ENCODE data around the gene WWOX. TPM values are rescaled to one million over a fixed set of nuclear protein-coding genes. Genes with fewer than 3 reads are reported as not detected.

Gene WWOX
- polyA plus RNA-seq, 1 donor from 2014 or later = 25.6 TPM

DNA sequence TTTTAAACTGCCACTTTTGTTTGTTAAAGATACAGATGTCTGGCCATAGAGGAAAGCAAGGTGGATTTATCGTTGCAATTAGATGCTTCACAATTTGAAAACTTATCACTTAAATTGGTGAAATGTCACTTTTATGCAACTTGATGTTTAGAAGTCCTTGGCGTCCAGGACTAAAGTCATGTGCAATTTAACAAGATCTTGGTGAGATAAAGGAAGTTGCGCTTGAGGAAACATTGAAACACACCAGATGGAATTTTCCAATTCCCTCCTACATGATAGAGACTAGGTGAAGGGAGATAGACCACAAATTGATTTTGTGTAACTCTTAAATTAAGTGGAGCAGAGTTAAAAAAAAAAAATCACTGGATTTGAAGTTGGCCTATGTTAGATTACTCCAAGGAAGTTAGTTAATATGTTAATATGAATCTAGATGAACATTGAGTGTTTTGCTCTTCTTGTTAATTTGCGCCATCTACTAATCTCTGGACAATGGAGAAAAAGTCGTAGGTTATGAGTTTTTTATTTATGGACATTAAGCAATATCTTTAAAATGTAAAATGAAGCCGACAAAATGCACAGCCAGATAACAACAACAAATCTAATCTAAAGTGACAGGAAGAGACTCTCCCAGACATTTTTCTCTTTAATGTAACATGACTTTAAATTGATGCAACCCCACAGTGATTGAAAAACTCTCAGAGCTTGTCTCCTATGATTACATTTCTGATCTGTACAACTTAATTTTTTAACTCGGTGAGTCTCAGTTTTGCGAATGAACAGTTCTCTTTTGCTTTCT, 119.6 kb downstream of the WWOX start:
- no peak overlapping the region for H3K4me3 ChIP-seq (ENCODE audit: low read length)
- H3K9ac ChIP-seq (ENCODE audit: low read length) = no peak overlapping the region
- no peaks in the 10 kb centered on the region for H4K20me1 ChIP-seq (ENCODE audit: insufficient read depth)
- H3K27ac ChIP-seq (ENCODE audit: low read length) = no peak overlapping the region
- TF ChIP-seq EP300 (conservative IDR thresholded peaks at IDR 0.05; ENCODE audit: poor library complexity, severe bottlenecking) (no peak), MXI1 (conservative IDR thresholded peaks at IDR 0.05; ENCODE audit: poor library complexity, severe bottlenecking) (no peak), POLR2AphosphoS5 (IDR thresholded peaks at IDR 0.05) (no peak), RAD21 (conservative IDR thresholded peaks at IDR 0.05) (no peak), SMC3 (conservative IDR thresholded peaks at IDR 0.05; ENCODE audit: poor library complexity) (no peak), EZH2 (IDR thresholded peaks at IDR 0.05; ENCODE audit: borderline replicate concordance, insufficient read depth, low read length, poor library complexity, severe bottlenecking) (no peak)
- TF ChIP-seq, protein P1, sequence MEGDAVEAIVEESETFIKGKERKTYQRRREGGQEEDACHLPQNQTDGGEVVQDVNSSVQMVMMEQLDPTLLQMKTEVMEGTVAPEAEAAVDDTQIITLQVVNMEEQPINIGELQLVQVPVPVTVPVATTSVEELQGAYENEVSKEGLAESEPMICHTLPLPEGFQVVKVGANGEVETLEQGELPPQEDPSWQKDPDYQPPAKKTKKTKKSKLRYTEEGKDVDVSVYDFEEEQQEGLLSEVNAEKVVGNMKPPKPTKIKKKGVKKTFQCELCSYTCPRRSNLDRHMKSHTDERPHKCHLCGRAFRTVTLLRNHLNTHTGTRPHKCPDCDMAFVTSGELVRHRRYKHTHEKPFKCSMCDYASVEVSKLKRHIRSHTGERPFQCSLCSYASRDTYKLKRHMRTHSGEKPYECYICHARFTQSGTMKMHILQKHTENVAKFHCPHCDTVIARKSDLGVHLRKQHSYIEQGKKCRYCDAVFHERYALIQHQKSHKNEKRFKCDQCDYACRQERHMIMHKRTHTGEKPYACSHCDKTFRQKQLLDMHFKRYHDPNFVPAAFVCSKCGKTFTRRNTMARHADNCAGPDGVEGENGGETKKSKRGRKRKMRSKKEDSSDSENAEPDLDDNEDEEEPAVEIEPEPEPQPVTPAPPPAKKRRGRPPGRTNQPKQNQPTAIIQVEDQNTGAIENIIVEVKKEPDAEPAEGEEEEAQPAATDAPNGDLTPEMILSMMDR (IDR thresholded peaks at IDR 0.05; ENCODE audit: poor library complexity, severe bottlenecking) = no peak
- TF ChIP-seq, protein P2, sequence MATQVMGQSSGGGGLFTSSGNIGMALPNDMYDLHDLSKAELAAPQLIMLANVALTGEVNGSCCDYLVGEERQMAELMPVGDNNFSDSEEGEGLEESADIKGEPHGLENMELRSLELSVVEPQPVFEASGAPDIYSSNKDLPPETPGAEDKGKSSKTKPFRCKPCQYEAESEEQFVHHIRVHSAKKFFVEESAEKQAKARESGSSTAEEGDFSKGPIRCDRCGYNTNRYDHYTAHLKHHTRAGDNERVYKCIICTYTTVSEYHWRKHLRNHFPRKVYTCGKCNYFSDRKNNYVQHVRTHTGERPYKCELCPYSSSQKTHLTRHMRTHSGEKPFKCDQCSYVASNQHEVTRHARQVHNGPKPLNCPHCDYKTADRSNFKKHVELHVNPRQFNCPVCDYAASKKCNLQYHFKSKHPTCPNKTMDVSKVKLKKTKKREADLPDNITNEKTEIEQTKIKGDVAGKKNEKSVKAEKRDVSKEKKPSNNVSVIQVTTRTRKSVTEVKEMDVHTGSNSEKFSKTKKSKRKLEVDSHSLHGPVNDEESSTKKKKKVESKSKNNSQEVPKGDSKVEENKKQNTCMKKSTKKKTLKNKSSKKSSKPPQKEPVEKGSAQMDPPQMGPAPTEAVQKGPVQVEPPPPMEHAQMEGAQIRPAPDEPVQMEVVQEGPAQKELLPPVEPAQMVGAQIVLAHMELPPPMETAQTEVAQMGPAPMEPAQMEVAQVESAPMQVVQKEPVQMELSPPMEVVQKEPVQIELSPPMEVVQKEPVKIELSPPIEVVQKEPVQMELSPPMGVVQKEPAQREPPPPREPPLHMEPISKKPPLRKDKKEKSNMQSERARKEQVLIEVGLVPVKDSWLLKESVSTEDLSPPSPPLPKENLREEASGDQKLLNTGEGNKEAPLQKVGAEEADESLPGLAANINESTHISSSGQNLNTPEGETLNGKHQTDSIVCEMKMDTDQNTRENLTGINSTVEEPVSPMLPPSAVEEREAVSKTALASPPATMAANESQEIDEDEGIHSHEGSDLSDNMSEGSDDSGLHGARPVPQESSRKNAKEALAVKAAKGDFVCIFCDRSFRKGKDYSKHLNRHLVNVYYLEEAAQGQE (IDR thresholded peaks at IDR 0.05; ENCODE audit: borderline replicate concordance) = no peak
- H3K36me3 ChIP-seq (ENCODE audit: insufficient read depth, low read length) = no peaks in the 10 kb centered on the region
- no peaks in the 10 kb centered on the region for H3K9me2 ChIP-seq (ENCODE audit: insufficient read depth, low read length)
- no peak overlapping the region for H3K4me2 ChIP-seq (ENCODE audit: low read length)
- no peaks in the 10 kb centered on the region for H3K27me3 ChIP-seq (ENCODE audit: insufficient read depth, low read depth, low read length)
- no peaks in the 10 kb centered on the region for H3K9me3 ChIP-seq (ENCODE audit: low read length)
- no peaks in the 10 kb centered on the region for H3K79me2 ChIP-seq (replicated peaks; ENCODE audit: insufficient read depth, low read length)
- H2AFZ ChIP-seq (ENCODE audit: low read depth, low read length) = no peak overlapping the region
- H3F3A ChIP-seq (ENCODE audit: insufficient read depth, low read length, poor library complexity, severe bottlenecking) = no peaks in the 10 kb centered on the region

DNA sequence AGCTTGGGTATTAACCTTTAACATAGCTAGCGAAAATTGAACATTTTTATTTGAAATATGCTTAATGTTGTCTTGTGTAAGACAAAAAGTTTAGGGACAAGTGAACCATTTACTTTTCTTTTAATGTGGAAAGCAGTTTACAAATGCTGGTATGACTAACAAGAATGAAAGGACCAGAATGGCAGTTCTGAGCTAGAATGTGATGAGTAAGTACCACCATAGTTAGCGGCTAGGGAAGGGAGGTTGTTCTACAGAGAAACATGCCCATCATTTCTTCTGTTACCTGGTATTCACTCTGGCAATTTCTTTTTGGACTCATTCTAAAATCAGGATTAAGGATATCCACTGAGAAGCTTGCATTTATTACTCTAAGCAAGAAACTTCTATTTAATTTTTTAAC, 121.1 kb downstream of the WWOX start:
- H3F3A ChIP-seq (ENCODE audit: insufficient read depth, low read length, poor library complexity, severe bottlenecking) = no peaks in the 10 kb centered on the region
- no peaks in the 10 kb centered on the region for H3K9me3 ChIP-seq (ENCODE audit: low read length)
- no peak overlapping the region for H2AFZ ChIP-seq (ENCODE audit: low read depth, low read length)
- H3K4me2 ChIP-seq (ENCODE audit: low read length) = no peak overlapping the region
- H3K9me2 ChIP-seq (ENCODE audit: insufficient read depth, low read length) = no peaks in the 10 kb centered on the region
- H4K20me1 ChIP-seq (ENCODE audit: insufficient read depth) = no peaks in the 10 kb centered on the region
- no peak overlapping the region for H3K9ac ChIP-seq (ENCODE audit: low read length)
- TF ChIP-seq, protein P1 (IDR thresholded peaks at IDR 0.05; ENCODE audit: poor library complexity, severe bottlenecking) = no peak
- TF ChIP-seq SMC3 (conservative IDR thresholded peaks at IDR 0.05; ENCODE audit: poor library complexity) (no peak), MXI1 (conservative IDR thresholded peaks at IDR 0.05; ENCODE audit: poor library complexity, severe bottlenecking) (no peak), EZH2 (IDR thresholded peaks at IDR 0.05; ENCODE audit: borderline replicate concordance, insufficient read depth, low read length, poor library complexity, severe bottlenecking) (no peak), TAF1 (IDR thresholded peaks at IDR 0.05; ENCODE audit: low read depth) (no peak), EP300 (conservative IDR thresholded peaks at IDR 0.05; ENCODE audit: poor library complexity, severe bottlenecking) (no peak), POLR2AphosphoS5 (IDR thresholded peaks at IDR 0.05) (no peak), RAD21 (conservative IDR thresholded peaks at IDR 0.05) (no peak)
- TF ChIP-seq, protein P2 (IDR thresholded peaks at IDR 0.05; ENCODE audit: borderline replicate concordance) = no peak
- no peak overlapping the region for H3K4me3 ChIP-seq (ENCODE audit: low read length)
- H3K27me3 ChIP-seq (ENCODE audit: insufficient read depth, low read depth, low read length) = no peaks in the 10 kb centered on the region
- H3K36me3 ChIP-seq (ENCODE audit: insufficient read depth, low read length) = no peaks in the 10 kb centered on the region
- H3K79me2 ChIP-seq (replicated peaks; ENCODE audit: insufficient read depth, low read length) = no peaks in the 10 kb centered on the region
- H3K27ac ChIP-seq (ENCODE audit: low read length) = no peak overlapping the region

Data from neural cell (in vitro differentiated cells).